ENCODE measurements around the gene PHF12. TPM values are rescaled to one million over a fixed set of nuclear protein-coding genes. Genes with fewer than 3 reads are reported as not detected.
A peak's percentile ranks its signal among the peaks of the same experiment; 100 is the strongest.

PHF12 gene
- total and polyA plus RNA-seq, 7 donors: 6.9 to 54.3 (median 39.1) TPM

GRCh38 chr17:28926366-28926765, 25.0 kb downstream of the PHF12 start:
- no peak overlapping the region for H3K4me3 ChIP-seq
- no peak for DNase-seq
- peaks cover 0 to 19% (median 16%) of the 10 kb centered on the region in 4 donors for H3K4me1 ChIP-seq
- H3K27ac ChIP-seq: peak overlapping the region in 3 of 4 donors; percentile 27 to 38 (median 28)
- WGBS, 2 donors: 71 to 87% methylated on average over 2 of the region's 2 CpGs
- H3K27me3 ChIP-seq: no peaks in the 10 kb centered on the region
- no peaks in the 10 kb centered on the region for H3K9me3 ChIP-seq
- intact Hi-C loops (cut with DNase I): no loop called here
- TF ChIP-seq, protein P1, sequence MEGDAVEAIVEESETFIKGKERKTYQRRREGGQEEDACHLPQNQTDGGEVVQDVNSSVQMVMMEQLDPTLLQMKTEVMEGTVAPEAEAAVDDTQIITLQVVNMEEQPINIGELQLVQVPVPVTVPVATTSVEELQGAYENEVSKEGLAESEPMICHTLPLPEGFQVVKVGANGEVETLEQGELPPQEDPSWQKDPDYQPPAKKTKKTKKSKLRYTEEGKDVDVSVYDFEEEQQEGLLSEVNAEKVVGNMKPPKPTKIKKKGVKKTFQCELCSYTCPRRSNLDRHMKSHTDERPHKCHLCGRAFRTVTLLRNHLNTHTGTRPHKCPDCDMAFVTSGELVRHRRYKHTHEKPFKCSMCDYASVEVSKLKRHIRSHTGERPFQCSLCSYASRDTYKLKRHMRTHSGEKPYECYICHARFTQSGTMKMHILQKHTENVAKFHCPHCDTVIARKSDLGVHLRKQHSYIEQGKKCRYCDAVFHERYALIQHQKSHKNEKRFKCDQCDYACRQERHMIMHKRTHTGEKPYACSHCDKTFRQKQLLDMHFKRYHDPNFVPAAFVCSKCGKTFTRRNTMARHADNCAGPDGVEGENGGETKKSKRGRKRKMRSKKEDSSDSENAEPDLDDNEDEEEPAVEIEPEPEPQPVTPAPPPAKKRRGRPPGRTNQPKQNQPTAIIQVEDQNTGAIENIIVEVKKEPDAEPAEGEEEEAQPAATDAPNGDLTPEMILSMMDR (IDR thresholded peaks at IDR 0.05): no peak
- TF ChIP-seq POLR2AphosphoS5 (IDR thresholded peaks at IDR 0.05) (no peak), POLR2A (IDR thresholded peaks at IDR 0.05) (no peak), EP300 (IDR thresholded peaks at IDR 0.05) (no peak)
- peaks cover 8 to 54% (median 9%) of the 10 kb centered on the region in 4 donors for H3K36me3 ChIP-seq

GRCh38 chr17:28925912-28926365, 25.4 kb downstream of the PHF12 start:
- H3K27me3 ChIP-seq: no peaks in the 10 kb centered on the region
- H3K36me3 ChIP-seq: peaks cover 12 to 58% (median 13%) of the 10 kb centered on the region in 4 donors
- no peak for TF ChIP-seq EP300 (IDR thresholded peaks at IDR 0.05)
- TF ChIP-seq POLR2A (IDR thresholded peaks at IDR 0.05): no peak
- TF ChIP-seq, protein P1 (IDR thresholded peaks at IDR 0.05): no peak
- TF ChIP-seq POLR2AphosphoS5 (IDR thresholded peaks at IDR 0.05): peak in 1 of 4 donors; percentile 14
- 26 to 52% methylated on average over 2 of the region's 2 CpGs for WGBS, 2 donors
- H3K4me1 ChIP-seq: peaks cover 0 to 19% (median 16%) of the 10 kb centered on the region in 4 donors
- no peak overlapping the region for H3K4me3 ChIP-seq
- no peaks in the 10 kb centered on the region for H3K9me3 ChIP-seq
- no peak for DNase-seq
- intact Hi-C loops (cut with DNase I): no loop called here
- H3K27ac ChIP-seq: peak overlapping the region in 3 of 4 donors; percentile 15 to 38 (median 30)

DNA sequence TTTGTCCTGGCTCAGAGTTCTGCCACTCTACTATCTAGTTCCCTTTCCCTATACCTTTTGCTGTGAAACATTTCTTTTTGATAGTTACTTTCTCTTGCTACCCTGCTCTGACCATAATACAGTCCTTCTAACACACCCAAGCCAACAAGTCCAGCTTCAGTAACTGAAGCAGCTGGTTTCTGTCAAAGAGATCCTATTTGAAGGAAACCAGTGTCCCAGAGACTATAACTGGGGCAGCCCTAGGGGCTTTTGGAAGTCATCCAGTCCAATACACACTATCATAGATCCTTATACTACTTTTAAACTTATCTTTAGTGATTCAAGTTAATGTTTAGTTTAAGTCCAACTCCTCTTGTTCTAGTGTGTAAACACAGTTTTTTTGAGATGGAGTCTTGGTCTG, 31.1 kb downstream of the PHF12 start:
- intact Hi-C loops (cut with DNase I): no loop called here
- no peaks in the 10 kb centered on the region for H3K9me3 ChIP-seq
- H3K4me1 ChIP-seq: no peaks in the 10 kb centered on the region
- DNase-seq: no peak
- TF ChIP-seq EP300 (IDR thresholded peaks at IDR 0.05): no peak
- TF ChIP-seq, protein P1 (IDR thresholded peaks at IDR 0.05): no peak
- no peak for TF ChIP-seq POLR2AphosphoS5 (IDR thresholded peaks at IDR 0.05)
- no peak for TF ChIP-seq POLR2A (IDR thresholded peaks at IDR 0.05)
- no peaks in the 10 kb centered on the region for H3K27me3 ChIP-seq
- H3K36me3 ChIP-seq: peaks cover 48 to 100% (median 59%) of the 10 kb centered on the region in 4 donors
- no peak overlapping the region for H3K27ac ChIP-seq
- H3K4me3 ChIP-seq: no peak overlapping the region

DNA sequence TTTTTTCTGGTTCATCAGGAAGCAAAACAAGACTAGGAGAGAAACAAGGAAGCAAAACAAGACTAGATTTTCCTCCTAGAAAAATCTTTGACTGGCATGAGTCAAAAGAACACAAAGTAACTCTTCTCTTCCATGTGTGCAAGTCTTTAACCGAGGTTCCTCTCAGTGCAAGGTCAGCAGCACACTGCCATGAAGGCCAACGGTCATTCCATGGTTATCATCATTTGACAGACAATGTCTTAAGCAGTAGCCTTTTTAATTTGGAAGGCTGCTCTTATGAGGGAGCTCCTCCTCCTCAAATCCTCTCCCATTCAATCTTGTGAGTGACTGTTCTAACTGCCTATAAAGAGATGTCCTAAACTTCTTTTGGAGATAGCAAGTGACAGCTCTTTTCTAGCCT, 33.0 kb downstream of the PHF12 start:
- TF ChIP-seq POLR2AphosphoS5 (IDR thresholded peaks at IDR 0.05): no peak
- TF ChIP-seq, protein P1 (IDR thresholded peaks at IDR 0.05): no peak
- no peak for TF ChIP-seq EP300 (IDR thresholded peaks at IDR 0.05)
- no peak for TF ChIP-seq POLR2A (IDR thresholded peaks at IDR 0.05)
- intact Hi-C loops (cut with DNase I): loop anchor here (5.0 kb wide), 1 partner anchor 156 kb away; no protein-coding TSS in a partner anchor
- H3K4me1 ChIP-seq: no peaks in the 10 kb centered on the region
- DNase-seq: no peak
- H3K36me3 ChIP-seq: peaks cover 48 to 100% (median 72%) of the 10 kb centered on the region in 4 donors
- no peaks in the 10 kb centered on the region for H3K27me3 ChIP-seq
- no peaks in the 10 kb centered on the region for H3K9me3 ChIP-seq
- H3K4me3 ChIP-seq: no peak overlapping the region
- WGBS, 2 donors: 73 to 87% methylated on average over 2 of the region's 2 CpGs
- no peak overlapping the region for H3K27ac ChIP-seq

DNA sequence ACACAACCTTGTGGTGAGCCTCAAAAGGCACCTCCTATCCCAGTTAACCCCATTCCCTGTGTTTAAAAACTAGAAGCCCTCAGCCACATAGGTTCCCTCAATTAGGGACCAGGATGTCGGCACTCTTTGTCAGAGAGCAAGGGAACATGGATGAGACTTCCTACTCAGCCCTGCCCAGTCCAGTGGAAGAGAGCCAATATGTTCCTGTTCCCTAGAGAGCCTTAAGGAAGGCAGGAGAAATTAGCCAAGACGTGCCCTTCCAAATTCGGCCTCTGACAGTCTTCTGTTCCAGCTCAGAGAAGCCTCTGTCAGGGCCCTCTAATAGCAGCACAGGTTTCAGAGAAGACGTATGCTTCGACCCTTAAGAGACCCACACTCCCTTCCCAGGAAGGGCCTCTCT, 33.9 kb downstream of the PHF12 start:
- peaks cover 56 to 100% (median 77%) of the 10 kb centered on the region in 4 donors for H3K36me3 ChIP-seq
- H3K27ac ChIP-seq: no peak overlapping the region
- WGBS, 2 donors: 85% methylated on average over 5 of the region's 5 CpGs
- H3K27me3 ChIP-seq: no peaks in the 10 kb centered on the region
- intact Hi-C loops (cut with DNase I): loop anchor here (5.0 kb wide), 1 partner anchor 155 kb away; no protein-coding TSS in a partner anchor
- H3K4me3 ChIP-seq: no peak overlapping the region
- TF ChIP-seq, protein P1 (IDR thresholded peaks at IDR 0.05): no peak
- no peak for TF ChIP-seq POLR2AphosphoS5 (IDR thresholded peaks at IDR 0.05)
- no peak for TF ChIP-seq EP300 (IDR thresholded peaks at IDR 0.05)
- TF ChIP-seq POLR2A (IDR thresholded peaks at IDR 0.05): no peak
- H3K9me3 ChIP-seq: no peaks in the 10 kb centered on the region
- no peak for DNase-seq
- no peaks in the 10 kb centered on the region for H3K4me1 ChIP-seq

Data from sigmoid colon (tissue), 7 donors.